H1 (cell line): ENCODE measurements around the gene LRRC3C. TPM values are rescaled to one million over a fixed set of nuclear protein-coding genes. Genes with fewer than 3 reads are reported as not detected.

Experiments
- SUZ12 ChIP-seq: fragments of 200-600 bp; sonication (generic); IDR thresholded peaks from 2 replicates; pipeline ENCODE4 v1.6.1; 2012; ENCODE audit warnings: mild to moderate bottlenecking, inconsistent platforms, low read length, moderate library complexity, mixed read lengths
- polyA plus RNA-seq, 7 experiments: library from polyadenylated mRNA; depleted of rRNA in 3 of 7; stranded (reverse) in 5 of 7; unstranded in 2 of 7; fragments of >200 nt in 5 of 7; fragments of 200-250 nt in 2 of 7; gene quantifications; 1 replicate in 5 of 7; 2 replicates in 1 of 7; 4 replicates in 1 of 7; pipeline versions ENCODE4 v1.2.1 to v1.2.3, GENCODE V29; 2011 to 2013; ENCODE audit warnings: missing spikeins in 2 of 7, mixed read lengths in 2 of 7
- total RNA-seq: library from RNA; stranded (reverse); fragmentation: NEBNext Ultra II Directional; extraction: Animal tissue kit (Norgen Biotek cat#: 25700); gene quantifications from 2 replicates; pipeline ENCODE4 v1.2.1, GENCODE V29; 2021

The LRRC3C gene
- total and polyA plus RNA-seq, 2 of the 8 experiments (the other 6 are each of a cell fraction or from before 2014, with no cell fraction given): not detected

DNA sequence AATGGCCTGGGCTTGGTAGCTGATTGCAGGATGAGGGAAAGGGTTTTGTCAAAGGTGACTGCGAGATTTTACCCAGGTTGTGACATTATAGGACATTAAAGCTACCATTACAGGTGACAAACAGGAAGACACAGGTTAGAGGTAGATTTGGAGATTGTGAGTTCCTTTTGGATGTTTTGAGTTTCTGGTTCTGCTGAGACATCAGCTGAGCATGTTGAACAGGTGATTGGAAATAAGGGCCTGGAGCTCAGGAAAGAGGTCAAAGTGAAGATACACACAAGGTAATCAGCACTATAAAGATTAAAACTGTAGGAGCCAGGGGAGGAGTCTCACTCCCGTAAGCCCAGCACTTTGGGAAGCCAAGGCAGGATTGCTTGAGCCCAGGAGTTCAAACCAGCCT, 41.2 kb downstream of the LRRC3C start (continued):
- no peak for TF ChIP-seq SUZ12
